GM23248 (cell line): ENCODE data around the gene KLHL22. TPM values are rescaled to one million over a fixed set of nuclear protein-coding genes. Genes with fewer than 3 reads are reported as not detected.

Experiments
- DNase-seq: peaks from one replicate; pipeline ENCODE4 v3.0.0-alpha.2; 2015
- H2AFZ ChIP-seq: fragments of 200-600 bp; sonication (generic); 2 replicates; pipeline ENCODE4 v1.6.1; 2016; ENCODE audit warnings: antibody characterized with exemption
- H3F3A ChIP-seq: fragments of 200-600 bp; sonication (generic); 2 replicates; pipeline ENCODE4 v1.6.1; 2016; ENCODE audit warnings: mild to moderate bottlenecking, antibody characterized with exemption, mixed run types; ENCODE audit not compliant: insufficient read depth
- H3K27ac ChIP-seq: fragments of 200-600 bp; sonication (generic); 2 replicates; pipeline ENCODE4 v1.5.1; 2016; ENCODE audit warnings: mild to moderate bottlenecking
- H3K27me3 ChIP-seq: fragments of 200-600 bp; sonication (generic); replicated peaks from 2 replicates; pipeline ENCODE4 v1.6.1; 2016; ENCODE audit warnings: mild to moderate bottlenecking; ENCODE audit not compliant: insufficient read depth
- H3K36me3 ChIP-seq: fragments of 200-600 bp; sonication (generic); 2 replicates; pipeline ENCODE4 v1.6.1; 2016; ENCODE audit warnings: low read depth, mild to moderate bottlenecking
- H3K4me1 ChIP-seq: fragments of 200-600 bp; sonication (generic); 2 replicates; pipeline ENCODE4 v1.6.1; 2016; ENCODE audit warnings: mild to moderate bottlenecking; ENCODE audit not compliant: insufficient read depth
- H3K4me2 ChIP-seq: fragments of 200-600 bp; sonication (generic); one replicate; pipeline ENCODE4 v1.6.1; 2016; ENCODE audit warnings: mild to moderate bottlenecking; ENCODE audit not compliant: unreplicated experiment
- H3K4me3 ChIP-seq: fragments of 200-600 bp; sonication (generic); 2 replicates; pipeline ENCODE4 v1.5.1; 2016; ENCODE audit warnings: mild to moderate bottlenecking
- H3K79me2 ChIP-seq: fragments of 200-600 bp; sonication (generic); 2 replicates; pipeline ENCODE4 v1.6.1; 2016; ENCODE audit warnings: mild to moderate bottlenecking; ENCODE audit not compliant: insufficient read depth
- H3K9ac ChIP-seq: fragments of 200-600 bp; sonication (generic); 2 replicates; pipeline ENCODE4 v1.6.1; 2016; ENCODE audit warnings: mild to moderate bottlenecking
- H3K9me2 ChIP-seq: fragments of 200-600 bp; sonication (generic); 2 replicates; pipeline ENCODE4 v1.6.1; 2016; ENCODE audit warnings: mixed run types, mild to moderate bottlenecking, moderate library complexity; ENCODE audit not compliant: insufficient read depth
- H3K9me3 ChIP-seq: fragments of 200-600 bp; sonication (generic); one replicate; pipeline ENCODE4 v1.6.1; 2017; ENCODE audit warnings: low read depth
- H4K20me1 ChIP-seq: fragments of 200-600 bp; sonication (generic); 2 replicates; pipeline ENCODE4 v1.6.0; 2016; ENCODE audit not compliant: insufficient read depth
- EZH2 ChIP-seq: fragments of 200-600 bp; sonication (generic); IDR thresholded peaks from 2 replicates; pipeline ENCODE4 v1.6.1; 2018; ENCODE audit warnings: antibody characterized with exemption, mild to moderate bottlenecking; ENCODE audit not compliant: insufficient read depth, poor library complexity, severe bottlenecking
- EZH2phosphoT487 ChIP-seq: fragments of 200-600 bp; sonication (generic); IDR thresholded peaks from 2 replicates; pipeline ENCODE4 v1.6.1; 2018; ENCODE audit warnings: antibody characterized with exemption, moderate library complexity, mild to moderate bottlenecking, low read depth; ENCODE audit not compliant: insufficient read depth
- WGBS, 2 experiments: methylation state at CpG; one replicate each; pipeline ENCODE4 v1.1.6; 2015 to 2017; ENCODE audit warnings: low lambda C conversion rate in 2 of 2, low coverage in 1 of 2; ENCODE audit errors: missing lambda C conversion rate in 2 of 2; 5-methylcytosine and 5-hydroxymethylcytosine counted together
- in situ Hi-C: fragments of 300-500 bp; cut with MboI; formaldehyde crosslinking; loops from 2 replicates; pipeline ENCODE4 v1.15.0; 2020
- polyA plus RNA-seq: library from polyadenylated mRNA; unstranded; fragments of >200 nt; fragmentation: Nextera tagmentation; extraction: Ambion mirVana; gene quantifications from 2 replicates; pipeline ENCODE4 v1.2.1, GENCODE V29; 2016
- total RNA-seq: library from RNA; depleted of rRNA; stranded (reverse); fragments of >200 nt; shearing (Covaris generic); gene quantifications from 2 replicates; pipeline ENCODE4 v1.2.3, GENCODE V29; 2014

KLHL22 gene
- total and polyA plus RNA-seq, 2 experiments from 2014 or later: 19.0 to 41.3 TPM

DNA sequence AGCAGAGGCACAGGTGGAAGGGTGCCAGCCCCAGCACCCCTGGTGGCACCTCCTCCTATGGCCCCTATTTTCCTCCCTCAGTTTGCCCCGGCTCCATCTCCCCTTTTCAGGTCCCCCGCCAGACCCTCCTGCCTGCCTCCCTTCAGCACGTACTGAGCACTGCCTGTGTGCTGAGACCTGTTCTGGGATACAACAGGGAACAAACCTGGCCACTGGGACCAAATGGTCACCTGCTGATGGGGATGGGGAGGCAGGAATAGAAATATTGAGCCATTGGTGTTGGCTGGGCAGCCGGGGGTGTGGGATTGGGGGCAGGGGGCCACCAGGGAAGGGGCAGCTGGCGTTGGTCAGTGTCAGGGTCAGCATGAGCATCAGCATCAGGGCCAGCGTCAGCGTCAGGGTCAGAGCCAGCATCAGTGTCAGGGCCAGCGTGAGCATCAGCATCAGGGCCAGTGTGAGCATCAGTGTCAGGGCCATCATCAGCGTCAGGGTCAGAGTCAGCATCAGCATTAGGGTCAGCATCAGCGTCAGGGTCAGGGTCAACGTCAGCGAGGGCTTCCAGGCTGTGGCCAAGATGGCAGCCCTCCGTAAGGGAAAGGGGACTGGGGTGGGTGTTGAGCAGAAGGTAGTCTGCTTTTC lies 94.1 kb downstream of the KLHL22 start:
- Histone ChIP-seq H2AFZ (no peak overlapping the region), H3K9me2 (no peaks in the 10 kb centered on the region), H3K36me3 (no peaks in the 10 kb centered on the region), H3F3A (peaks cover 11% of the 10 kb centered on the region), H3K4me1 (peaks cover under 1% of the 10 kb centered on the region; the same call in 1 of the 2 replicates), H3K4me2 (no peak overlapping the region), H3K4me3 (no peak overlapping the region), H4K20me1 (no peaks in the 10 kb centered on the region), H3K9ac (no peak overlapping the region), H3K27ac (no peak overlapping the region), H3K79me2 (peaks cover 32% of the 10 kb centered on the region), H3K9me3 (no peaks in the 10 kb centered on the region), H3K27me3 (no peaks in the 10 kb centered on the region)
- DNase-seq: no peak
- TF ChIP-seq EZH2phosphoT487 (no peak), EZH2 (no peak)
- in situ Hi-C loops: no loop called here
- 98 to 99% methylated on average over 8 to 13 of the region's 13 CpGs for WGBS, 2 experiments

DNA sequence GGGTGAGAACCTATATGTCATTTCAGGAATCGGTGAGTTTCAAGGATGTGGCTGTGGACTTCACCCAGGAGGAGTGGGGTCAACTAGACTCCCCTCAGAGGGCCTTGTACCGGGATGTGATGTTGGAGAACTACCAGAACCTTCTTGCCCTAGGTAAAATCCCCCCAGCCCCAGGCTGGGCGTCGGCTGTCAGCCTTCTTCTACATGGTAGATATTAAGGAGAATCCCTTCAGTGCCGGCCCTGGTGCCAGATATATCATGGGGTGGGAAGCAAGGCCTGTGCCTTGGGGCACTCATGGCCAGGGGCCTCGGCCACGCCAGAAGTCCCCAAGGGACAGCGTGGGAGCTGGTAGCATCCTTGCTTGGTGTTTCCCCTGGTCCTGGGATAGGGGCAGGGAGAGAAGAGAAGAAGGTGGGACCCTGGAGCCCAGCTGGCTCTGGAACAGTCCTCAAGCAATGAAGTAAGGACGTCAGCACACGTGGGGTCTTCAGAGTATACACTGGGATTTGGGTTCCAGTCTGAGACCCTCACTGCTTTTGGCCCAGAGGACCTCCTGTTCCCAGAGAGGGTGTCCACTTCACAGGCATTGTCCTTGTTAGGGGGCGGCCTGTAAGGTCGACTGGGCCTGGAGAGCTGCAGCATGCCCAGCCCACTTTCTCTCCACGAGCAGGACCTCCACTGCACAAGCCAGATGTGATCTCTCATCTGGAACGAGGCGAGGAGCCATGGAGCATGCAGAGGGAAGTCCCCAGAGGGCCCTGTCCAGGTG lies 94.8 kb downstream of the KLHL22 start:
- Histone ChIP-seq H3K4me3 (no peak overlapping the region), H3K79me2 (peaks cover 32% of the 10 kb centered on the region), H3K9me2 (no peaks in the 10 kb centered on the region), H2AFZ (no peak overlapping the region), H4K20me1 (no peaks in the 10 kb centered on the region), H3K27me3 (no peaks in the 10 kb centered on the region), H3K27ac (no peak overlapping the region), H3F3A (peaks cover 18% of the 10 kb centered on the region), H3K9me3 (no peaks in the 10 kb centered on the region), H3K36me3 (no peaks in the 10 kb centered on the region), H3K4me1 (peaks cover 4% of the 10 kb centered on the region; the same call in 1 of the 2 replicates), H3K4me2 (no peak overlapping the region), H3K9ac (no peak overlapping the region)
- DNase-seq: no peak
- WGBS, 2 experiments: 90 to 93% methylated on average over 14 to 15 of the region's 15 CpGs
- TF ChIP-seq EZH2 (no peak), EZH2phosphoT487 (no peak)
- in situ Hi-C loops: no loop called here

DNA sequence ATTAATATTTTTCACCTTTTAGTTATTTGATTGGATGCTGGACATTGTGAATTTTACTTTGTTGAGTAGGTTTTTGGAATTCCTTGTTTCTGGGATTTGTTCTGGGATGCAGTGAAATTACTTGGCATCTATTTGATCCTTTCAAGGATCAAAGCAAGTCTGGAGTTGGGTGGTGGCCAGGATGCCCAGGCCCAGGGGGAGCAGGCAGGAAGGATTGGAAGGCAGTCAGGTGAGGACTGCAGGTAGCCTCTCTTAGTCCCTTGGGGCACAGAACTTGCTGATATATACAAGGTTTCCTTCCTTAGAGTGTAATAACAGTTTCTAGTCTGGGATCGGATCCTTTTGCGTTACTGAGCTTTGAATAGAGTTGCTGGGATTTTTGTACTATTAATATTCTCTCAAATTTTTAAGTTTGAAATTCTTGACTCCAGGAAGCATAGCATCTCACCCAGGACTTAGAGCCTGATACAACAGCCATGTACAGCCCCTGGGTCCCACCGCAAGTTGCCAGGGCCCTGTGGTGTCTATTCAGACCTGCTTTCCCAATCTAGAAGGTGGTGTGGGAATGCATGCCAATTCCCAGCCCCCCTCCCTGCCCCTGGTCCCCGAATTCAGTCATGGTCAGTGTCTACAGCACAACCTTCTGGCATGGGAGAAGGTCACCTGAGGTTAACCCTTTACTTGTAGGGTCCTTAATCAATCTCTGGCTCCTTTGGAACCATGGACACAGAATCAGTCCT lies 95.6 kb downstream of the KLHL22 start:
- H3K9me2 ChIP-seq: no peaks in the 10 kb centered on the region
- peaks cover 18% of the 10 kb centered on the region for H3F3A ChIP-seq
- TF ChIP-seq EZH2 (no peak), EZH2phosphoT487 (no peak)
- no peaks in the 10 kb centered on the region for H3K27me3 ChIP-seq
- H3K27ac ChIP-seq: no peak overlapping the region
- H3K79me2 ChIP-seq: peaks cover 40% of the 10 kb centered on the region
- H3K9ac ChIP-seq: no peak overlapping the region
- DNase-seq: no peak
- H3K4me2 ChIP-seq: no peak overlapping the region
- H2AFZ ChIP-seq: no peak overlapping the region
- H3K9me3 ChIP-seq: no peaks in the 10 kb centered on the region
- H3K4me3 ChIP-seq: no peak overlapping the region
- H3K36me3 ChIP-seq: no peaks in the 10 kb centered on the region
- 86 to 91% methylated on average over 4 of the region's 4 CpGs for WGBS, 2 experiments
- H4K20me1 ChIP-seq: no peaks in the 10 kb centered on the region
- peaks cover 4% of the 10 kb centered on the region; the same call in 1 of the 2 replicates for H3K4me1 ChIP-seq
- in situ Hi-C loops: no loop called here

DNA sequence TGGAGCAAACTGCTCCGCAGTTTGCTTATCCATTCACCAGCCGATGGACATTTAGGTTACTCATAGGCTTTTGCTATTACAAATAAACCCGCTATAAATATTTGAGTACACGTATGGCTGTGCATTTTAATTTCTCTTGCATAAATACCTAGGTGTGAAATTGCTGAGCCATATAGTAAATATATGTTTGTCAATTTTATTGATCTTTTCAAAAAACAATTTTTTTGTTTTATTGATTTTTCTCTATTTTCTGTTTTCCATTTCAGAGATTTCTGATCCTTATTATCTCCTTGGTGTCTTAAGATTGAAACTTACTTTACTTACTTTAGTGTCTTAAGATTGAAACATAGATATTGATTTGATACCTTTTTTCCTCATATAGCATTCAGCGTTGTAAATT lies 97.2 kb downstream of the KLHL22 start:
- peaks cover 18% of the 10 kb centered on the region for H3F3A ChIP-seq
- no peak for DNase-seq
- H3K4me2 ChIP-seq: no peak overlapping the region
- H3K27me3 ChIP-seq: no peaks in the 10 kb centered on the region
- H2AFZ ChIP-seq: no peak overlapping the region
- WGBS, 2 experiments: 93 to 96% methylated on average over 5 of the region's 5 CpGs
- H3K9me3 ChIP-seq: no peaks in the 10 kb centered on the region
- no peaks in the 10 kb centered on the region for H3K9me2 ChIP-seq
- H3K79me2 ChIP-seq: peaks cover 43% of the 10 kb centered on the region
- H3K9ac ChIP-seq: no peak overlapping the region
- H3K4me3 ChIP-seq: no peak overlapping the region
- no peak overlapping the region for H3K27ac ChIP-seq
- no peaks in the 10 kb centered on the region for H3K36me3 ChIP-seq
- no peaks in the 10 kb centered on the region for H4K20me1 ChIP-seq
- TF ChIP-seq EZH2phosphoT487 (no peak), EZH2 (no peak)
- peaks cover 4% of the 10 kb centered on the region; the same call in 1 of the 2 replicates for H3K4me1 ChIP-seq
- in situ Hi-C loops: no loop called here
